ENCODE results near the gene ACAP1.

GRCh38 chr17:7313088-7313889, 23.0 kb upstream of the ACAP1 start:
- TF ChIP-seq, protein P1, sequence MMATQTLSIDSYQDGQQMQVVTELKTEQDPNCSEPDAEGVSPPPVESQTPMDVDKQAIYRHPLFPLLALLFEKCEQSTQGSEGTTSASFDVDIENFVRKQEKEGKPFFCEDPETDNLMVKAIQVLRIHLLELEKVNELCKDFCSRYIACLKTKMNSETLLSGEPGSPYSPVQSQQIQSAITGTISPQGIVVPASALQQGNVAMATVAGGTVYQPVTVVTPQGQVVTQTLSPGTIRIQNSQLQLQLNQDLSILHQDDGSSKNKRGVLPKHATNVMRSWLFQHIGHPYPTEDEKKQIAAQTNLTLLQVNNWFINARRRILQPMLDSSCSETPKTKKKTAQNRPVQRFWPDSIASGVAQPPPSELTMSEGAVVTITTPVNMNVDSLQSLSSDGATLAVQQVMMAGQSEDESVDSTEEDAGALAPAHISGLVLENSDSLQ (IDR thresholded peaks at IDR 0.05) = no peak
- TF ChIP-seq SUZ12 (IDR thresholded peaks at IDR 0.05) (no peak), FOXA1 (IDR thresholded peaks at IDR 0.05) (no peak), FOXK2 (IDR thresholded peaks at IDR 0.05) (no peak), FOXM1 (IDR thresholded peaks at IDR 0.05; ENCODE audit: borderline replicate concordance) (no peak), ELF4 (IDR thresholded peaks at IDR 0.05) (no peak), NFRKB (IDR thresholded peaks at IDR 0.05) (no peak), BHLHE40 (IDR thresholded peaks at IDR 0.05; ENCODE audit: borderline replicate concordance) (no peak; the same call in 1 of the 2 replicates), LEF1 (IDR thresholded peaks at IDR 0.05; ENCODE audit: borderline replicate concordance) (no peak), ARNT (IDR thresholded peaks at IDR 0.05) (no peak), CTBP1 (IDR thresholded peaks at IDR 0.05; ENCODE audit: borderline replicate concordance) (no peak), TARDBP (IDR thresholded peaks at IDR 0.05) (no peak)

Data from HEK293T (cell line).